ENCODE results near the gene KRT77. TPM values are rescaled to one million over a fixed set of nuclear protein-coding genes. Genes with fewer than 3 reads are reported as not detected.

Gene KRT77
- polyA plus RNA-seq, 1 donor from 2014 or later = not detected

DNA sequence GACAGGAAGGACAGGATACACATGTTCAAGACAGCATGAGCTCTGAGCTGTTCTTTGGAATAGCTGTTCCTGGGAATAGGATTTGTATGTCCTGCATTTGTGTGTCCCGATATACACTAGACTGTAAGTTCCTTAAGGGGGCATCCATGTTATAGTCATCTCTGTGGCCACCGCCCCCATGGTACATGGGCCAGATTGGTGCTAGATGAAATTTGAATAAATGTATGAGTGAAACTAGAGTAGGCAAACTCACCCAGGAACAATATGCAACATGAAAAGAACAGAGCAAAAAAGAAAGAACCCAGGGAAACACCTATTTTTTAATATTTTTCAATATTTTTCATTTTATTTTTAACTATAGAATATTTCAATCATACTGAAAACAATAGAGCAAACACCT, 25.1 kb upstream of the KRT77 start:
- no peak for TF ChIP-seq SMC3 (conservative IDR thresholded peaks at IDR 0.05; ENCODE audit: poor library complexity)
- TF ChIP-seq, protein P1, sequence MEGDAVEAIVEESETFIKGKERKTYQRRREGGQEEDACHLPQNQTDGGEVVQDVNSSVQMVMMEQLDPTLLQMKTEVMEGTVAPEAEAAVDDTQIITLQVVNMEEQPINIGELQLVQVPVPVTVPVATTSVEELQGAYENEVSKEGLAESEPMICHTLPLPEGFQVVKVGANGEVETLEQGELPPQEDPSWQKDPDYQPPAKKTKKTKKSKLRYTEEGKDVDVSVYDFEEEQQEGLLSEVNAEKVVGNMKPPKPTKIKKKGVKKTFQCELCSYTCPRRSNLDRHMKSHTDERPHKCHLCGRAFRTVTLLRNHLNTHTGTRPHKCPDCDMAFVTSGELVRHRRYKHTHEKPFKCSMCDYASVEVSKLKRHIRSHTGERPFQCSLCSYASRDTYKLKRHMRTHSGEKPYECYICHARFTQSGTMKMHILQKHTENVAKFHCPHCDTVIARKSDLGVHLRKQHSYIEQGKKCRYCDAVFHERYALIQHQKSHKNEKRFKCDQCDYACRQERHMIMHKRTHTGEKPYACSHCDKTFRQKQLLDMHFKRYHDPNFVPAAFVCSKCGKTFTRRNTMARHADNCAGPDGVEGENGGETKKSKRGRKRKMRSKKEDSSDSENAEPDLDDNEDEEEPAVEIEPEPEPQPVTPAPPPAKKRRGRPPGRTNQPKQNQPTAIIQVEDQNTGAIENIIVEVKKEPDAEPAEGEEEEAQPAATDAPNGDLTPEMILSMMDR (IDR thresholded peaks at IDR 0.05; ENCODE audit: poor library complexity, severe bottlenecking) = no peak
- TF ChIP-seq TAF1 (IDR thresholded peaks at IDR 0.05; ENCODE audit: low read depth) = no peak
- TF ChIP-seq, protein P2, sequence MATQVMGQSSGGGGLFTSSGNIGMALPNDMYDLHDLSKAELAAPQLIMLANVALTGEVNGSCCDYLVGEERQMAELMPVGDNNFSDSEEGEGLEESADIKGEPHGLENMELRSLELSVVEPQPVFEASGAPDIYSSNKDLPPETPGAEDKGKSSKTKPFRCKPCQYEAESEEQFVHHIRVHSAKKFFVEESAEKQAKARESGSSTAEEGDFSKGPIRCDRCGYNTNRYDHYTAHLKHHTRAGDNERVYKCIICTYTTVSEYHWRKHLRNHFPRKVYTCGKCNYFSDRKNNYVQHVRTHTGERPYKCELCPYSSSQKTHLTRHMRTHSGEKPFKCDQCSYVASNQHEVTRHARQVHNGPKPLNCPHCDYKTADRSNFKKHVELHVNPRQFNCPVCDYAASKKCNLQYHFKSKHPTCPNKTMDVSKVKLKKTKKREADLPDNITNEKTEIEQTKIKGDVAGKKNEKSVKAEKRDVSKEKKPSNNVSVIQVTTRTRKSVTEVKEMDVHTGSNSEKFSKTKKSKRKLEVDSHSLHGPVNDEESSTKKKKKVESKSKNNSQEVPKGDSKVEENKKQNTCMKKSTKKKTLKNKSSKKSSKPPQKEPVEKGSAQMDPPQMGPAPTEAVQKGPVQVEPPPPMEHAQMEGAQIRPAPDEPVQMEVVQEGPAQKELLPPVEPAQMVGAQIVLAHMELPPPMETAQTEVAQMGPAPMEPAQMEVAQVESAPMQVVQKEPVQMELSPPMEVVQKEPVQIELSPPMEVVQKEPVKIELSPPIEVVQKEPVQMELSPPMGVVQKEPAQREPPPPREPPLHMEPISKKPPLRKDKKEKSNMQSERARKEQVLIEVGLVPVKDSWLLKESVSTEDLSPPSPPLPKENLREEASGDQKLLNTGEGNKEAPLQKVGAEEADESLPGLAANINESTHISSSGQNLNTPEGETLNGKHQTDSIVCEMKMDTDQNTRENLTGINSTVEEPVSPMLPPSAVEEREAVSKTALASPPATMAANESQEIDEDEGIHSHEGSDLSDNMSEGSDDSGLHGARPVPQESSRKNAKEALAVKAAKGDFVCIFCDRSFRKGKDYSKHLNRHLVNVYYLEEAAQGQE (IDR thresholded peaks at IDR 0.05; ENCODE audit: borderline replicate concordance) = no peak
- TF ChIP-seq EP300 (conservative IDR thresholded peaks at IDR 0.05; ENCODE audit: poor library complexity, severe bottlenecking) = no peak
- no peak for TF ChIP-seq EZH2 (IDR thresholded peaks at IDR 0.05; ENCODE audit: borderline replicate concordance, insufficient read depth, low read length, poor library complexity, severe bottlenecking)
- TF ChIP-seq RAD21 (conservative IDR thresholded peaks at IDR 0.05) = no peak
- no peak for TF ChIP-seq POLR2AphosphoS5 (IDR thresholded peaks at IDR 0.05)
- TF ChIP-seq MXI1 (conservative IDR thresholded peaks at IDR 0.05; ENCODE audit: poor library complexity, severe bottlenecking) = no peak
- Histone ChIP-seq H3K27ac (ENCODE audit: low read length) (no peak overlapping the region), H2AFZ (ENCODE audit: low read depth, low read length) (no peak overlapping the region), H3K9ac (ENCODE audit: low read length) (no peak overlapping the region), H3K27me3 (ENCODE audit: insufficient read depth, low read depth, low read length) (peaks cover 7% of the 10 kb centered on the region), H3K9me3 (ENCODE audit: low read length) (no peaks in the 10 kb centered on the region), H3K4me3 (ENCODE audit: low read length) (no peak overlapping the region), H3K79me2 (replicated peaks; ENCODE audit: insufficient read depth, low read length) (no peaks in the 10 kb centered on the region), H3K36me3 (ENCODE audit: insufficient read depth, low read length) (no peaks in the 10 kb centered on the region), H3K4me2 (ENCODE audit: low read length) (no peak overlapping the region), H3K9me2 (ENCODE audit: insufficient read depth, low read length) (no peaks in the 10 kb centered on the region), H4K20me1 (ENCODE audit: insufficient read depth) (no peaks in the 10 kb centered on the region), H3F3A (ENCODE audit: insufficient read depth, low read length, poor library complexity, severe bottlenecking) (no peaks in the 10 kb centered on the region)

DNA sequence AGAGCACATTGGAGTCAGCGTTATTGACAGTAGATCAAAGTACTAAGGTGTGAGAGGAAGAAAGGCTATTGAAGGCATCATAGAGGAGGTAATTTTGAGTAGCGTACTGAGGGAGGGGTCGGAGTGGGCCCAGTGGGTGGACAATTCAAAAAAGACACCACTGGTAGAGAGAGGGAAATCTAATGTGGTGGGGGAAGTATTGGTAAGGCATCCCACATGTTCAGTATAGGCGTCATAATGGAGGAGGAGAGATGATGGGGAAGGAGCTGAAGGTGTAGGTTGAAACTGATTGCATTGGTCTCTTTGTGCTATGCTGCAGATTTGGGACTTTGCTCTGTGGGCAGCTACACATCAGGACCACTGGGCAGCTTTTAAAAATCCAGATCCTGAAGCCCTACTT, 23.7 kb upstream of the KRT77 start:
- TF ChIP-seq EP300 (conservative IDR thresholded peaks at IDR 0.05; ENCODE audit: poor library complexity, severe bottlenecking) (no peak), SMC3 (conservative IDR thresholded peaks at IDR 0.05; ENCODE audit: poor library complexity) (no peak), POLR2AphosphoS5 (IDR thresholded peaks at IDR 0.05) (no peak), MXI1 (conservative IDR thresholded peaks at IDR 0.05; ENCODE audit: poor library complexity, severe bottlenecking) (no peak)
- TF ChIP-seq, protein P2 (IDR thresholded peaks at IDR 0.05; ENCODE audit: borderline replicate concordance) = no peak
- no peaks in the 10 kb centered on the region for H4K20me1 ChIP-seq (ENCODE audit: insufficient read depth)

More for the DNA sequence above, 23.7 kb upstream of the KRT77 start:
- Histone ChIP-seq H3K36me3 (ENCODE audit: insufficient read depth, low read length) (no peaks in the 10 kb centered on the region), H3K27me3 (ENCODE audit: insufficient read depth, low read depth, low read length) (peaks cover 2% of the 10 kb centered on the region), H3K79me2 (replicated peaks; ENCODE audit: insufficient read depth, low read length) (no peaks in the 10 kb centered on the region), H3K9me3 (ENCODE audit: low read length) (no peaks in the 10 kb centered on the region), H3F3A (ENCODE audit: insufficient read depth, low read length, poor library complexity, severe bottlenecking) (no peaks in the 10 kb centered on the region), H3K9ac (ENCODE audit: low read length) (no peak overlapping the region), H3K27ac (ENCODE audit: low read length) (no peak overlapping the region), H3K4me3 (ENCODE audit: low read length) (no peak overlapping the region), H3K9me2 (ENCODE audit: insufficient read depth, low read length) (no peaks in the 10 kb centered on the region), H2AFZ (ENCODE audit: low read depth, low read length) (no peak overlapping the region), H3K4me2 (ENCODE audit: low read length) (no peak overlapping the region)

Data from neural cell (in vitro differentiated cells).